ENCODE data around the gene NOTCH1. TPM values are rescaled to one million over a fixed set of nuclear protein-coding genes. Genes with fewer than 3 reads are reported as not detected.

NOTCH1 gene
- total and polyA plus RNA-seq, 2 experiments from 2014 or later: 7.1 to 20.9 TPM

DNA sequence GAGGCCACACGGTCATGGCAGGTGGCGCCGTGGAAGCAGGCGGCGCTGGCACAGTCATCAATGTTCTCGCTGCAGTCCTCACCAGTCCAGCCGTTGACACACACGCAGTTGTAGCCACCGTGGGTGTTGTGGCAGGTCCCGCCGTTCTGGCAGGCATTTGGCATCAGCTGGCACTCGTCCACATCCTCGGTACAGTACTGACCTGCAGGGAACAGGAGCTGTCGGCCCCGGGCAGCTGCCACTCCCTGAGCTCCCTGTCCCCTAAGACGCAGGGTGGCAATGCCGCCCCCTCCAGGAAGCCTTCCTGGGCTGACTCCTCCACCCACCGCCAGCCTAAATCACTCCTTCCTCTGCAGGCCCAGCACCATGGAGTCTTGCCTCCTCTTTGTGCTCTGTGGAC is 27.2 kb downstream of the NOTCH1 start:
- DNase-seq (ENCODE audit: low read depth in 1 of 2, low spot score in 1 of 2): no peak

GRCh38 chr9:136517950-136518349 is 27.9 kb downstream of the NOTCH1 start:
- no peak overlapping the region for H3K4me3 ChIP-seq
- no peak for DNase-seq (ENCODE audit: low read depth in 1 of 2, low spot score in 1 of 2)
- H3K4me1 ChIP-seq (ENCODE audit: low read depth): no peaks in the 10 kb centered on the region
- no peaks in the 10 kb centered on the region for H3K27me3 ChIP-seq
- peaks cover 8% of the 10 kb centered on the region for H3K36me3 ChIP-seq
- no peak for TF ChIP-seq CTCF (IDR thresholded peaks at IDR 0.05; ENCODE audit: low read depth, low read length)
- H3K27ac ChIP-seq: no peak overlapping the region
- no peaks in the 10 kb centered on the region for H3K9me3 ChIP-seq (ENCODE audit: low read depth)

More for the DNA sequence above, 27.2 kb downstream of the NOTCH1 start:
- Histone ChIP-seq H3K4me3 (no peak overlapping the region), H3K27ac (no peak overlapping the region), H3K9me3 (ENCODE audit: low read depth) (no peaks in the 10 kb centered on the region), H3K36me3 (peaks cover 8% of the 10 kb centered on the region), H3K4me1 (ENCODE audit: low read depth) (no peaks in the 10 kb centered on the region), H3K27me3 (no peaks in the 10 kb centered on the region)
- no peak for TF ChIP-seq CTCF (IDR thresholded peaks at IDR 0.05; ENCODE audit: low read depth, low read length)

DNA sequence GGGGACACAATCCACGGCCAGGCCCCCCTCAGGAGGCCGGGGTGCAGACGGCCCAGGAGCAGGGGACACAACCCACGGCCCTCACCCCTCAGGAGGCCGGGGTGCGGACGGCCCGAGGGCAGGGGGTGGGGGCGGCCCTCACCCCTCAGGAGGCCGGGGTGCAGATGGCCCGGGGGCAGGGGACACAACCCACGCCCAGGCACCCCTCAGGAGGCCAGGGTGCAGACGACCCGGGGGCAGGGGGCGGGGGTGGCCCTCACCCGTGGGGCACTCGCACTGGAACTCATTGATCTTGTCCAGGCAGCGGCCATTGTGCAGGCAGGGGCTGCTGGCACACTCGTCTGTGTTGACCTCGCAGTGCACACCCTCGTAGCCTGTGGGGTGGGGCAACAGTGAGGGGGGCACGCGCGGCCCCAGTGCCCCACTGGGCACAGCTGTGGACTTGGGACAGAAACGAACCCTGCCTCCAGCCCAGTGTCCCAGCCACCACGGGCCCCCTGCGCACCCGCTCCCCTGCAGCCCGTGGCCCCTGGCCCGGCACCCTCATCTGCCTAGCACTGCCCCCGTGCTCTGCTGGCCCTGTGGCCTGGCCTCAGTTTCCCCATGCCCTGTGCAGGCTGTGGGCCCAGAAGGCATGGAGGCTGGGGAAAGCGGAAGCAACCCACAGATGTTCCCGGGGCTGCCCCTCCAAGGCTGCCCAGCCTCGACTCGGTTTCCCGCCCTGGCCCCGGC is 28.7 kb downstream of the NOTCH1 start:
- no peak for TF ChIP-seq CTCF (IDR thresholded peaks at IDR 0.05; ENCODE audit: low read depth, low read length)
- Histone ChIP-seq H3K36me3 (peaks cover 8% of the 10 kb centered on the region), H3K9me3 (ENCODE audit: low read depth) (no peaks in the 10 kb centered on the region), H3K27me3 (no peaks in the 10 kb centered on the region), H3K27ac (no peak overlapping the region), H3K4me3 (no peak overlapping the region), H3K4me1 (ENCODE audit: low read depth) (no peaks in the 10 kb centered on the region)
- DNase-seq (ENCODE audit: low read depth in 1 of 2, low spot score in 1 of 2): no peak

- DNase-seq (ENCODE audit: low read depth in 1 of 2, low spot score in 1 of 2): no peak
- Histone ChIP-seq H3K9me3 (ENCODE audit: low read depth) (no peaks in the 10 kb centered on the region), H3K27ac (no peak overlapping the region), H3K27me3 (no peaks in the 10 kb centered on the region), H3K4me3 (no peak overlapping the region), H3K36me3 (peaks cover 8% of the 10 kb centered on the region), H3K4me1 (ENCODE audit: low read depth) (no peaks in the 10 kb centered on the region)
- no peak for TF ChIP-seq CTCF (IDR thresholded peaks at IDR 0.05; ENCODE audit: low read depth, low read length)
These were observed 29.6 kb downstream of the NOTCH1 start for GRCh38 chr9:136516191-136516654.

DNA sequence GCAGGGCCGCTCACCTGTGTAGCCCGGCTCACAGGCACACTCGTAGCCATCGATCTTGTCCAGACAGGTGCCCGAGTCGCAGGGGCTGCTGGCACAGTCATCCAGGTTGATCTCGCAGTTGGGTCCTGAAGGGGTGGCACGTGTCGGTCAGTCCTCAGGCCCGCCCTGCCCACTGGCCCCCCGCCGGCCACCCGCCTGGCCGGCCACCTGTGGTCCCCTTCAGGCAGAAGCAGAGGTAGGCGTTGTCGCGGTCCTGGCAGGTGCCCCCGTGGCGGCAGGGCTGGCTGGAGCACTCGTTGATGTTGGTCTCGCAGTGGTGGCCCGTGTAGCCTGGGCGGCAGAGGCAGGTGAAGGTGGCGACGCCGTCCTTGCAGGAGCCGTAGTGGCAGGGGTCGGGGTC is 30.6 kb downstream of the NOTCH1 start:
- no peak for DNase-seq (ENCODE audit: low read depth in 1 of 2, low spot score in 1 of 2)
- H3K36me3 ChIP-seq: peaks cover 8% of the 10 kb centered on the region
- no peaks in the 10 kb centered on the region for H3K4me1 ChIP-seq (ENCODE audit: low read depth)
- no peak overlapping the region for H3K27ac ChIP-seq
- no peak overlapping the region for H3K4me3 ChIP-seq
- no peak for TF ChIP-seq CTCF (IDR thresholded peaks at IDR 0.05; ENCODE audit: low read depth, low read length)
- no peaks in the 10 kb centered on the region for H3K9me3 ChIP-seq (ENCODE audit: low read depth)
- H3K27me3 ChIP-seq: no peaks in the 10 kb centered on the region
